Measurements from ENCODE around the gene CREB5.
"Not testable (repeated sequence)": the region's sequence is repeated elsewhere in the genome, so short reads cannot be mapped to it uniquely, and the experiment has no call there.

The CREB5 gene

DNA sequence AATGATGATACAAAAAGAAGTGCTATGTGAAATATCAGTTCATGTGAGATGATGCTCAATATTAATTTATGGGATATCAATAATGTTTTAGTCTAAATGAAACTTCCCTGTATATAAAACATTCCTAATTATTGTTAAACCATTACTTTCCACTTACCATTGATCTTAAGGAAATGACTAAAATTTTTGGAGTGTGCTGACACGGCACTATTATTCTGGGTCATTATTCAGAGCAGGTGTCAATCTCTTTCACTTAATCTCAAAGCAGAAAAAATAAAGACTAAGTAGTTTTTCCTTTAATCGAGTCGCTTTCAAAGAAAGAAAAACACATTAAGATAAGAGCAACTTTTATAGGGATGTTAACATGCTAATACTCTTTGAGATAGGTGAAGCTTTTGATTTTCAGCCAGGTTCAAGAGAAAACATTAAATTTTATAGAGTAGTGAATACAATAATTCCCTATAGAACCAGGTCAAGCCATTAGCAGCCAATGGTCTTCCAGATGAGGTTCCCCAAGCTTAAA is 11.4 kb upstream of the CREB5 start:
- TF ChIP-seq, protein P1, sequence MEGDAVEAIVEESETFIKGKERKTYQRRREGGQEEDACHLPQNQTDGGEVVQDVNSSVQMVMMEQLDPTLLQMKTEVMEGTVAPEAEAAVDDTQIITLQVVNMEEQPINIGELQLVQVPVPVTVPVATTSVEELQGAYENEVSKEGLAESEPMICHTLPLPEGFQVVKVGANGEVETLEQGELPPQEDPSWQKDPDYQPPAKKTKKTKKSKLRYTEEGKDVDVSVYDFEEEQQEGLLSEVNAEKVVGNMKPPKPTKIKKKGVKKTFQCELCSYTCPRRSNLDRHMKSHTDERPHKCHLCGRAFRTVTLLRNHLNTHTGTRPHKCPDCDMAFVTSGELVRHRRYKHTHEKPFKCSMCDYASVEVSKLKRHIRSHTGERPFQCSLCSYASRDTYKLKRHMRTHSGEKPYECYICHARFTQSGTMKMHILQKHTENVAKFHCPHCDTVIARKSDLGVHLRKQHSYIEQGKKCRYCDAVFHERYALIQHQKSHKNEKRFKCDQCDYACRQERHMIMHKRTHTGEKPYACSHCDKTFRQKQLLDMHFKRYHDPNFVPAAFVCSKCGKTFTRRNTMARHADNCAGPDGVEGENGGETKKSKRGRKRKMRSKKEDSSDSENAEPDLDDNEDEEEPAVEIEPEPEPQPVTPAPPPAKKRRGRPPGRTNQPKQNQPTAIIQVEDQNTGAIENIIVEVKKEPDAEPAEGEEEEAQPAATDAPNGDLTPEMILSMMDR (IDR thresholded peaks at IDR 0.05; ENCODE audit: borderline replicate concordance, control extremely low read depth, extremely low read depth, insufficient read depth, missing control alignments), result no peak
- in situ Hi-C loops (cut with MboI; ENCODE audit: low sequenced_read_pairs, unreplicated experiment), result no loop called here
- DNase-seq (ENCODE audit: low spot score), result no peak

DNA sequence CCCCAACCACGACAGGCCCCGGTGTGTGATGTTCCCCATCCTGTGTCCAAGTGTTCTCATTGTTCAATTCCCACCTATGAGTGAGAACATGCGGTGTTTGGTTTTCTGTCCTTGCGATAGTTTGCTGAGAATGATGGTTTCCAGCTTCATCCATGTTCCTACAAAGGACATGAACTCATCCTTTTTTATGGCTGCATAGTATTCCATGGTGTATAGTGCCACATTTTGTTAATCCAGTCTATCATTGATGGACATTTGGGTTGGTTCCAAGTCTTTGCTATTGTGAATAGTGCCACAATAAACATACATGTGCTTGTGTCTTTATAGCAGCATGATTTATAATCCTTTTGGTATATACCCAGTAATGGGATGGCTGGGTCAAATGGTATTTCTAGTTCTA is 10.8 kb upstream of the CREB5 start:
- DNase-seq (ENCODE audit: low spot score); in situ Hi-C loops (cut with MboI; ENCODE audit: low sequenced_read_pairs, unreplicated experiment): not testable (repeated sequence)

DNA sequence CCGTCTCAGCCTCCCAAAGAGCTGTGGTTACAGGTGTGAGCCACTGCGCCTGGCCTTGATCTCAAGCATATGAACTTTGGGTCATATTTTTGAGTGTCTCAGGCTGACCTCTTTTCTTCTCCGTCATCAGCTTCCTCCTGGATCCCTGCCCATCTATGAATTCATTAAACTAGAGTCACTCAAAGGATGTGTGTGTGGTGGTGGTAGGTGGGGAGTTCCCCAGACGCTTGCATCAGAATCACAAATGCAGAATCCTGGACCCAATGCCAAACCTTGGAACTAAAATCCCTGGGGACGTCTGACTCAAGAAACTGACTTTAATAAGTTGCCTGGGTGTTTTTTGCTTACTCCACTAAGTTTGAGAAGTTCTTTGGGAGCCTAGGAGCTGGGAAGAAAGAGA is 6.7 kb upstream of the CREB5 start:
- in situ Hi-C loops (cut with MboI; ENCODE audit: low sequenced_read_pairs, unreplicated experiment), result no loop called here
- no peak for DNase-seq (ENCODE audit: low spot score)

GRCh38 chr7:28406192-28406591 is 6.1 kb upstream of the CREB5 start:
- no peak for DNase-seq (ENCODE audit: low spot score)
- TF ChIP-seq, protein P1 (IDR thresholded peaks at IDR 0.05; ENCODE audit: borderline replicate concordance, control extremely low read depth, extremely low read depth, insufficient read depth, missing control alignments), result no peak

More for the DNA sequence above, 6.7 kb upstream of the CREB5 start:
- TF ChIP-seq, protein P1 (IDR thresholded peaks at IDR 0.05; ENCODE audit: borderline replicate concordance, control extremely low read depth, extremely low read depth, insufficient read depth, missing control alignments), result no peak

GRCh38 chr7:28407651-28408050 is 4.7 kb upstream of the CREB5 start:
- TF ChIP-seq, protein P1 (IDR thresholded peaks at IDR 0.05; ENCODE audit: borderline replicate concordance, control extremely low read depth, extremely low read depth, insufficient read depth, missing control alignments), result no peak
- in situ Hi-C loops (cut with MboI; ENCODE audit: low sequenced_read_pairs, unreplicated experiment), result no loop called here
- no peak for DNase-seq (ENCODE audit: low spot score)

More at GRCh38 chr7:28406192-28406591, 6.1 kb upstream of the CREB5 start:
- in situ Hi-C loops (cut with MboI; ENCODE audit: low sequenced_read_pairs, unreplicated experiment), result no loop called here

- DNase-seq (ENCODE audit: low spot score), result peak; percentile 29
- TF ChIP-seq, protein P1 (IDR thresholded peaks at IDR 0.05; ENCODE audit: borderline replicate concordance, control extremely low read depth, extremely low read depth, insufficient read depth, missing control alignments), result no peak
- in situ Hi-C loops (cut with MboI; ENCODE audit: low sequenced_read_pairs, unreplicated experiment), result no loop called here
Measured at GRCh38 chr7:28408105-28408959, 4.0 kb upstream of the CREB5 start.
